IPS-20b (cell line): ENCODE measurements around the gene PPA2.
"Not testable (repeated sequence)": the region's sequence is repeated elsewhere in the genome, so short reads cannot be mapped to it uniquely, and the experiment has no call there.

Experiments used
- H3K27ac ChIP-seq: one replicate; pipeline ENCODE4 v1.5.1; 2013; ENCODE audit warnings: low read length
- H3K27me3 ChIP-seq: 2 replicates; pipeline ENCODE4 v1.6.1; 2013; ENCODE audit warnings: mild to moderate bottlenecking, low read length, inconsistent platforms; ENCODE audit not compliant: insufficient read depth
- H3K36me3 ChIP-seq: 2 replicates; pipeline ENCODE4 v1.6.1; 2013; ENCODE audit warnings: low read depth, mild to moderate bottlenecking, inconsistent platforms, low read length, moderate library complexity; ENCODE audit not compliant: insufficient read depth
- H3K4me1 ChIP-seq: 2 replicates; pipeline ENCODE4 v1.6.1; 2013; ENCODE audit warnings: mild to moderate bottlenecking, control low read depth, inconsistent platforms, low read length, moderate library complexity; ENCODE audit not compliant: insufficient read depth
- H3K4me3 ChIP-seq: 2 replicates; pipeline ENCODE4 v1.5.1; 2013; ENCODE audit warnings: mild to moderate bottlenecking, low read length, inconsistent platforms
- H3K9ac ChIP-seq: 2 replicates; pipeline ENCODE4 v1.6.1; 2013; ENCODE audit warnings: low read depth, mild to moderate bottlenecking, inconsistent platforms, low read length, moderate library complexity
- H3K9me3 ChIP-seq: 2 replicates; pipeline ENCODE4 v1.6.1; 2013; ENCODE audit warnings: mild to moderate bottlenecking, low read depth, low read length, inconsistent platforms; ENCODE audit not compliant: insufficient read depth

PPA2 gene

DNA sequence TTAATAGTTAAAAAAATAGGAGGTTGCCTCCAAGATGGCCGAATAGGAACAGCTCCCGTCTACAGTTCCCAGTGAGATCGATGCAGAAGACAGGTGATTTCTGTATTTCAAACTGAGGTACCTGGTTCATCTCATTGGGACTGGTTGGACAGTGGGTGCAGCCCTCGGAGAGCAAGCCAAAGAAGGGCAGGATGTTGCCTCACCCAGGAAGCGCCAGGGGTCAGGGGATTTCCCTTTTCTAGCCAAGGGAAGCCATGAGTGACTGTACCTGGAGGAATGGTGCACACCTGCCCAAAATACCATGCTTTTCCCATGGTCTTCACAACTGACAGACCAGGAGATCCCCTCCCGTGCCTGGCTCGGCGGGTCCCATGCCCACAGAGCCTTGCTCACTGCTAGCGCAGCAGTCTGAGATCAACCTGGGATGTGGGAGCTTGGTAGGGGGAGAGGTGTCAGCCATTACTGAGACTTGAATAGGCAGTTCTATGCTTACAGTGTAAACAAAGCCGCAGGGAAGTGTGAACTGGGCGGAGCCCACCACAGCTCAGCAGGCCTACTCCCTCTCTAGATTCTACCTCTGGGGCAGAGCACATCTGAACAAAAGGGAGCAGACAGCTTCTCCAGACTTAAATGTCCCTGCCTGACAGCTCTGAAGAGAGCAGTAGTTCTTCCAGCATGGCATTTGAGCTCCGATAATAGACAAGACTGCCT lies 47.5 kb downstream of the PPA2 start:
- H3K36me3 ChIP-seq: peaks cover 16% of the 10 kb centered on the region; the same call in 1 of the 2 replicates

DNA sequence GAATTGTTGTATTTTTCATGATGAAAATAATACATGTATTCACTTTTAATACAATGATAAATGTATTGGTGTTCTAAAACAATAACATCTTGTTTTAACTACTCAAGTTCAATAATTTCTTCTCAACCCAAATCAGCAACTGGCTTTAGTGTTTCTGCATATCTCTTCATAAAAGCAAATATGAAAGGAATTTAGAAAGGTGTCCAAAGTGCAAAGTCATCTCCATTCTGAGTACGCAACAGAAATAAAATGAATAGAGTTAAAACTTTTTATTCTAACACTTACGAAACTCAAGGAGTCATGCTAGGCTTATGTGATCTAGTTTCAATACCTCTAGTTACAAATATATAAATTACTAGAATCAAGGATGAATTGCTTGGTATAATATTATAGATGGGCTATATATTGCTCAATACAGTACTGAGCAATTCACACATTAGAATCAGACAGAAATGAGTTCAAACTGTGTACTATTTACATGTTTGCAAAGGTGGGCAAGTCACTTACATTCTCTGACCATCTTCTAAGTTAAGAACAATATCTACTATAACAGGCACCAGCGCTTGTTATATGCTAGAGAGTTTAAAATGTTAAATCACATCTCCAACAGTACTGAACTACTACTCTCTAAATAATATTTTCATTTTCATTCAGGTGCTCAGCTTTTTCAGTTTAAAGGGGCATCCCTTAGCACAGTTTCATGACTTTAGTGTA lies 51.5 kb downstream of the PPA2 start:
- Histone ChIP-seq H3K9ac (no peak overlapping the region), H3K4me1 (no peaks in the 10 kb centered on the region), H3K27me3 (no peaks in the 10 kb centered on the region), H3K9me3 (0 out of 2 replicates have a peak, but pooled peaks cover 3% of the 10 kb centered on the region), H3K4me3 (no peak overlapping the region), H3K27ac (no peak overlapping the region), H3K36me3 (peaks cover 13% of the 10 kb centered on the region; the same call in 1 of the 2 replicates)

More for the DNA sequence above, 47.5 kb downstream of the PPA2 start:
- no peak overlapping the region for H3K9ac ChIP-seq
- H3K27me3 ChIP-seq: no peaks in the 10 kb centered on the region
- 0 out of 2 replicates have a peak, but pooled peaks cover 3% of the 10 kb centered on the region for H3K9me3 ChIP-seq
- no peak overlapping the region for H3K4me3 ChIP-seq
- H3K4me1 ChIP-seq: no peaks in the 10 kb centered on the region
- H3K27ac ChIP-seq: no peak overlapping the region

DNA sequence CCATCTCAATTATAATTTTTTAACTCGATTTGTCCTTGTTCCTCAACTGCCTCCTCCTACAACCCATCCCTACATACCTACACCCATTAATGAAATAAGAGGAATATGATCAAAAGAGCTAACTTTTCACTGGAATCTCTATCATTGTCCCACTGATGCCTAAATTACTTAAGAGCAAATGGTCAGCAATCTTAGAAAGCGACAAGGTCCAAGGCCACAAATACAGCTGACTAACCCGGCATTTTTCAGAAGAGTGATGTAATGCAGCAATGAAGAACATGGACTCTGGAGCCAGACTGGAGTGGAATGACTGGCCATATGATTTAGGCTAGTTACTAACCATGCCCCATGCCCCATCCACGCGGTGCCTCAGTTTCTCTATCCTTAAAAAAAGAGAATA lies 56.2 kb downstream of the PPA2 start:
- H3K4me1 ChIP-seq: no peaks in the 10 kb centered on the region
- no peaks in the 10 kb centered on the region for H3K27me3 ChIP-seq
- no peak overlapping the region for H3K4me3 ChIP-seq
- H3K36me3 ChIP-seq: peaks cover 3% of the 10 kb centered on the region; the same call in 1 of the 2 replicates
- H3K9me3 ChIP-seq: no peaks in the 10 kb centered on the region
- no peak overlapping the region for H3K9ac ChIP-seq
- H3K27ac ChIP-seq: no peak overlapping the region

GRCh38 chr4:105415281-105415744 lies 58.5 kb downstream of the PPA2 start:
- Histone ChIP-seq H3K9me3 (no peaks in the 10 kb centered on the region; the same call in 1 of the 2 replicates), H3K9ac (no peak overlapping the region), H3K27me3 (no peaks in the 10 kb centered on the region), H3K27ac (no peak overlapping the region), H3K4me1 (no peaks in the 10 kb centered on the region), H3K4me3 (no peak overlapping the region), H3K36me3 (no peaks in the 10 kb centered on the region)

- Histone ChIP-seq H3K4me1 (no peaks in the 10 kb centered on the region), H3K27ac (no peak overlapping the region), H3K4me3 (no peak overlapping the region), H3K9me3 (no peaks in the 10 kb centered on the region; the same call in 1 of the 2 replicates), H3K27me3 (no peaks in the 10 kb centered on the region), H3K9ac (no peak overlapping the region), H3K36me3 (no peaks in the 10 kb centered on the region)
Observed at GRCh38 chr4:105414316-105414715, 59.5 kb downstream of the PPA2 start.

DNA sequence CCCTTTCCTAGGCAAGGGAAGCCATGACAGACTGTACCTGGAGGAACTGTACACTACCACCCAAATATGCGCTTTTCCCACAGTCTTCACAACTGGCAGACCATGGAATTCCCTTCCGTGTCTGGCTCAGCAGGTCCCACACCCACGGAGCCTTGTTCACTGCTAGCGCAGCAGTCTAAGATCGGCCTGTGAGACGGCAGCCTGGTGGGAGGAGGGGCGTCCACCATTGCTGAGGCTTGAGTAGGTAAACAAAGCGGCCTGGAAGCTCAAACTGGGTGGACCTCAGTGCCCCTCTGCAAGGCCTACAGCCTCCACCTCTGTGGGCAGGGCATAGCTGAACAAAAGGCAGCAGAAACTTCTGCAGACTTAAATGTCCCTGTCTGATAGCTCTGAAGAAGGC lies 64.7 kb downstream of the PPA2 start:
- H3K9me3 ChIP-seq, H3K27ac ChIP-seq, H3K36me3 ChIP-seq, H3K9ac ChIP-seq, H3K4me3 ChIP-seq, H3K27me3 ChIP-seq, H3K4me1 ChIP-seq: not testable (repeated sequence)

DNA sequence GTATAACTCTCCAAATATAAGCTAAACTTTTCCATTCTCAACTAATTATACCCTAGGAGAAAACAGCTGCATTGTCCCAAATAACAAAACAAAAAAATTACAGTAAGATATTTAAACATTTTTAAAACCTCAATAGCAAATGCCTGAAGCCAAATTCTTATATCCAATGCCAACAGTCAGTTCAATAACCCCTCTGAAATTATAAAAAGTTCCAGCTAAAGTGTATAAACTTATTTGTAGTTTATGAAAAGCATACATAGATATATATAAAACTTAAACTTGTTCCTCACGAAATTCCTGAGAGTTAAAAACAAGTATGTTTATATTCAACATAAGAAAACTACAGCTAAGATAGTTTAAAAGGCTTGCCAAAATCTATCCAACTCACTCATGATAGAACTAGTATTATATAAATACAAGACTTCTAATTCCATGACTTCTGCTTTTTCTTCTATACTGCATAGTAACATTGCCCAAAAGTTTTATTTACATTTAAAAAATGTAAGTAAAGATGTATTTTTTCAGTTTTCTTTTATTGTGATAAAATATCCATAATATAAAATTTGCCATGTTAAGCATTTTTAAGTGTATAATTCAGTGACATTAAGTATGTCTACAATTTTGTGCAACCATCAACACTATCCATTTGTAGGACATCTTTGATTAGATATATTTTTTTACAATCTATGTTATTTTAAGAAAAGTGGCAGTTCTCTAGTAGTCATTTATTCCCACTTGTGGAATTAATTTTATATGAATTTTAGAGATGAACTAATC lies 72.8 kb downstream of the PPA2 start:
- Histone ChIP-seq H3K27me3 (no peaks in the 10 kb centered on the region), H3K27ac (no peak overlapping the region)

DNA sequence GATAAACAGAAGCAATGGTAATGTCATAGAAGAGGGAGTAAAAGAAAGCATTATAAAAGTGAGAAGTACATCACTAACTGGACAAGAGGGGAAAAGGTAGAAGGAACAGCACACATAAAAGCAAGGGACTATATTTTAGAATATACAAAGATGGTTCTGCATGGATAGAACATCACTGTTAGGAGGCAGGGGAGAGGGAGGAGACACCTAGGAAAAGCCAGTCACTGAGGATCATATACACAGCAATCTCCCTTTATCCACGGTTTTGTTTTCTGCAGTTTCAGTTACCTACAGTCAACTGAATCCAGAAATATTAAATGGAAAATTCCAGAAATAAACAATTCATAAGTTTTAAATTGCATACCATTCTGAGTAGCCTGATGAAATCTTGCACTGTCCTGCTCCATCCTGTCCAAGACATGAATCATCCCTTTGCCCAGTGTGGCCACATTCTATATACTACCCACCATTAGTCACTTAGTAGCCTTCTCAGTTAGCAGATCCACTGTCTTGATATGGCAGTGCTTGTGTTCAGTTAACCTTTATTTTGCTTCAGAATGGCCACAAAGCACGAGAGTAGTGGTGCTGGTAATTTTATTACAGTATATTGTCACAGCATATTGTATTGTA lies 74.2 kb downstream of the PPA2 start:
- H3K9ac ChIP-seq: no peak overlapping the region
- no peak overlapping the region for H3K4me3 ChIP-seq
- H3K36me3 ChIP-seq: 0 out of 2 replicates have a peak, but pooled peaks cover 7% of the 10 kb centered on the region
- H3K27ac ChIP-seq: no peak overlapping the region
- H3K9me3 ChIP-seq: no peaks in the 10 kb centered on the region
- H3K27me3 ChIP-seq: no peaks in the 10 kb centered on the region
- H3K4me1 ChIP-seq: peaks cover 9% of the 10 kb centered on the region

More for the DNA sequence above, 72.8 kb downstream of the PPA2 start:
- H3K9me3 ChIP-seq: no peaks in the 10 kb centered on the region
- no peak overlapping the region for H3K9ac ChIP-seq
- peaks cover 6% of the 10 kb centered on the region for H3K36me3 ChIP-seq
- no peak overlapping the region for H3K4me3 ChIP-seq
- peaks cover 9% of the 10 kb centered on the region for H3K4me1 ChIP-seq

DNA sequence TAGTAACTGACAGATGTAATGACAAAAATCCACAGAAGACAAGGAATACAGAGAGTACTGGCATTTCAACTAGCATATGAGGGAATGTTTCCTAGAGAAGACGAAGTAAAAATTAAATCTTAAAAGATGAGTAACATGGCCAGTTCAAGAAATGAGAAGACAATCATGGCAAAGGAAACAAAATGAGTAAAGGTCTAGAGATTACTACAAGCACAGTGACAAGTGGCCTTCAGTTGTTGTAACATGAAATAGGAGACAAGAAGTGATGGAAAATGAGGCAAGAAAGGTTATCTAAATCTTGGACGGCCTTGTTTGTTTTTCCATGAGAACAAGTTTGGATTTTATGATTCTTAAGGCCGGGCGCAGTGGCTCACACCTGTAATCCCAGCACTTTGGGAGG lies 81.0 kb downstream of the PPA2 start:
- Histone ChIP-seq H3K4me1 (no peaks in the 10 kb centered on the region), H3K36me3 (0 out of 2 replicates have a peak, but pooled peaks cover 7% of the 10 kb centered on the region), H3K4me3 (no peak overlapping the region), H3K27me3 (no peaks in the 10 kb centered on the region), H3K27ac (no peak overlapping the region), H3K9me3 (no peaks in the 10 kb centered on the region), H3K9ac (no peak overlapping the region)

DNA sequence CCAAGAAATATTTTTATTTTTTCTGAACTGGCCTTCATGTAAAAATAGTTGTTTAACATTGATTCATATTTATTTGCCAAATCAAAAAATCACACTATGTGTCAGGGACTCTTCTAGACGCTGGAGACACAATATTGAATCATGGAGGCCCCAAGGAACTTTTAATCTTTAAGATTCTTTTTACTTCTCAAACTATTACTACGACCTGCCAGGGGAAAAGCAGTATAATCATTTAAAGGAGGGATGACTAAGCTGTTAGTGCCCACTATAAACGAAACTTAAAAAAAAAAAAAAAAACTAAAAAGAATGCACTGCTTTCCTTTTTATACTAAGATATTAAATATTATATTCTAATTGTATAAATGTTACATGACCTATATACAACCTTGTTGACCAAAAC lies 84.7 kb downstream of the PPA2 start:
- H3K4me1 ChIP-seq: no peaks in the 10 kb centered on the region
- H3K36me3 ChIP-seq: no peaks in the 10 kb centered on the region; the same call in 1 of the 2 replicates
- no peak overlapping the region for H3K27ac ChIP-seq
- no peak overlapping the region for H3K9ac ChIP-seq
- no peak overlapping the region for H3K4me3 ChIP-seq
- H3K9me3 ChIP-seq: no peaks in the 10 kb centered on the region
- H3K27me3 ChIP-seq: no peaks in the 10 kb centered on the region

DNA sequence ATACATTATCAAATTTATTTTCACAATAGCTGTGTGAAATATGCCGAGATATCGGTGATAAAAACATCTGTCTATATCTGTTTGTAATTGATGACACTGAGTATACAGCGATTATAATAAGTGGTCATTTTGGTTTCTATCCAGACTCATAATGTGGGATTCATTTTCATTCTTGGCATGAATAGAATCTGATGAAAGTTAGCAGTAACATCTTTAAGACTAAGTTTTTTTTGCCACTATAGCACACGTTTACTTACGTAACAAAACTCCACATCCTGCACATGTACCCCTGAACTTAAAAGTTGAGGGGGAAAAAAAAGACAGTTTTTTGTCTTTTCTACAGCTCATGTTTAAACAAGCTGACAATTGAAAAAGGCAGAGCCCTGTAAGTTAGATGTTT lies 86.4 kb downstream of the PPA2 start:
- Histone ChIP-seq H3K36me3 (peaks cover 12% of the 10 kb centered on the region), H3K9me3 (no peaks in the 10 kb centered on the region), H3K4me1 (no peaks in the 10 kb centered on the region), H3K27me3 (no peaks in the 10 kb centered on the region), H3K9ac (no peak overlapping the region), H3K27ac (no peak overlapping the region), H3K4me3 (no peak overlapping the region)
